Measurements from ENCODE around the gene EPB41.

GRCh38 chr1:28891256-28891655 lies 23.1 kb upstream of the EPB41 start:
- TF ChIP-seq CTCF (IDR thresholded peaks at IDR 0.05) (no peak), POLR2AphosphoS5 (IDR thresholded peaks at IDR 0.05) (no peak), POLR2A (IDR thresholded peaks at IDR 0.05) (no peak)
